Liver (tissue), 9 donors: Measurements from ENCODE around the gene TPRN. TPM values are rescaled to one million over a fixed set of nuclear protein-coding genes. Genes with fewer than 3 reads are reported as not detected.

Experiments used
- DNase-seq: peaks from one replicate; pipeline ENCODE4 v3.0.0-alpha.2; 2017; ENCODE audit warnings: low spot score
- H3K27ac ChIP-seq, 2 donors: one replicate each; pipeline ENCODE4 v1.7.0; 2013; ENCODE audit warnings: inconsistent platforms in 2 of 2, low read length in 2 of 2, control low read depth in 1 of 2, low read depth in 1 of 2, mild to moderate bottlenecking in 1 of 2
- H3K27me3 ChIP-seq, 4 donors: one replicate each; pipeline versions ENCODE4 v1.6.1 to v1.7.0; 2013; ENCODE audit warnings: low read length in 3 of 4, inconsistent platforms in 1 of 4, mild to moderate bottlenecking in 1 of 4, moderate library complexity in 1 of 4; ENCODE audit not compliant: control insufficient read depth in 4 of 4, insufficient read depth in 4 of 4
- H3K36me3 ChIP-seq, 4 donors: one replicate each; pipeline versions ENCODE4 v1.6.1 to v1.7.0; 2013; ENCODE audit warnings: low read length in 3 of 4, mild to moderate bottlenecking in 3 of 4, low read depth in 1 of 4, moderate library complexity in 1 of 4; ENCODE audit not compliant: control insufficient read depth in 4 of 4, insufficient read depth in 3 of 4
- H3K4me1 ChIP-seq, 4 donors: one replicate each; pipeline versions ENCODE4 v1.6.1 to v1.7.0; 2013; ENCODE audit warnings: low read length in 3 of 4, mild to moderate bottlenecking in 3 of 4, moderate library complexity in 1 of 4; ENCODE audit not compliant: control insufficient read depth in 4 of 4, insufficient read depth in 4 of 4
- H3K4me3 ChIP-seq, 3 donors: one replicate each; pipeline versions ENCODE4 v1.6.1 to v1.7.0; 2013; ENCODE audit warnings: low read length in 3 of 3, control low read depth in 1 of 3, low read depth in 1 of 3, mild to moderate bottlenecking in 1 of 3
- H3K9ac ChIP-seq, 2 donors: one replicate each; pipeline ENCODE4 v1.7.0; 2013; ENCODE audit warnings: low read length in 2 of 2, mild to moderate bottlenecking in 2 of 2, moderate library complexity in 2 of 2, control low read depth in 1 of 2, low read depth in 1 of 2
- H3K9me3 ChIP-seq, 4 donors: one replicate each; pipeline versions ENCODE4 v1.6.1 to v1.7.0; 2013; ENCODE audit warnings: low read length in 3 of 4; ENCODE audit not compliant: control insufficient read depth in 4 of 4
- EGR1 ChIP-seq, 2 donors: IDR thresholded peaks; 2 replicates each; pipeline ENCODE4 v1.6.1; 2016 to 2018; ENCODE audit warnings: antibody characterized with exemption in 2 of 2, low read depth in 2 of 2
- FOXA1 ChIP-seq: IDR thresholded peaks from 2 replicates; pipeline ENCODE4 v1.6.1; 2016; ENCODE audit warnings: antibody characterized with exemption
- GABPA ChIP-seq, 2 donors: IDR thresholded peaks in 1 of 2; conservative IDR thresholded peaks in 1 of 2; 2 replicates each; pipeline ENCODE4 v1.6.1; 2016; ENCODE audit warnings: antibody characterized with exemption in 2 of 2, mild to moderate bottlenecking in 1 of 2, moderate library complexity in 1 of 2
- HNF4A ChIP-seq, 2 donors: conservative IDR thresholded peaks; 2 replicates each; pipeline ENCODE4 v1.6.1; 2016; ENCODE audit warnings: antibody characterized with exemption in 2 of 2, mild to moderate bottlenecking in 2 of 2
- HNF4G ChIP-seq: IDR thresholded peaks from 2 replicates; pipeline ENCODE4 v1.6.1; 2016; ENCODE audit warnings: antibody characterized with exemption
- JUND ChIP-seq, 2 donors: IDR thresholded peaks; 2 replicates each; pipeline ENCODE4 v1.6.1; 2016; ENCODE audit warnings: antibody characterized with exemption in 2 of 2
- REST ChIP-seq: IDR thresholded peaks from 2 replicates; pipeline ENCODE4 v1.6.1; 2016; ENCODE audit warnings: antibody characterized with exemption, mild to moderate bottlenecking
- RXRA ChIP-seq, 2 donors: IDR thresholded peaks; 2 replicates each; pipeline ENCODE4 v1.6.1; 2017 to 2018; ENCODE audit warnings: antibody characterized with exemption in 2 of 2, mild to moderate bottlenecking in 1 of 2
- SP1 ChIP-seq: IDR thresholded peaks from 2 replicates; pipeline ENCODE4 v1.6.1; 2018; ENCODE audit warnings: antibody characterized with exemption, mild to moderate bottlenecking
- YY1 ChIP-seq: IDR thresholded peaks from 2 replicates; pipeline ENCODE4 v1.6.1; 2016; ENCODE audit warnings: antibody characterized with exemption, mild to moderate bottlenecking
- WGBS: extraction: QIAGEN DNeasy Blood & Tissue Kit; methylation state at CpG from one replicate; pipeline ENCODE4 v1.1.7; 2013; 5-methylcytosine and 5-hydroxymethylcytosine counted together
- polyA plus RNA-seq, 2 donors: library from polyadenylated mRNA; stranded (reverse) in 1 of 2; unstranded in 1 of 2; fragments of 200-250 nt in 1 of 2; fragments of >200 nt in 1 of 2; fragmentation: Nextera tagmentation in 1 of 2; extraction: Ambion mirVana in 1 of 2; gene quantifications; one replicate each; pipeline versions ENCODE4 v1.2.1 to v1.2.3, GENCODE V29; 2013 to 2015
- total RNA-seq, 2 donors: library from RNA; depleted of rRNA; stranded (reverse); fragments of >200 nt; gene quantifications; one replicate each; pipeline ENCODE4 v1.2.3, GENCODE V29; 2014
- TF ChIP-seq, protein P1 (sequence below): fragments of 150-350 bp; IDR thresholded peaks from 2 replicates; pipeline ENCODE4 v1.5.1; 2017; ENCODE audit warnings: improper control_type of control experiment, low read depth, low read length; ENCODE audit not compliant: missing input control
- TF ChIP-seq, protein P2 (sequence below): IDR thresholded peaks from 2 replicates; pipeline ENCODE4 v1.6.1; 2016; ENCODE audit warnings: antibody characterized with exemption
- TF ChIP-seq, protein P3 (sequence below): IDR thresholded peaks from 2 replicates; pipeline ENCODE4 v1.6.1; 2016; ENCODE audit warnings: antibody characterized with exemption
- donor health status: healthy.
- donor health status: healthy.
- donor health status: healthy.
- donor health status: healthy.
- donor health status: healthy.

Gene TPRN
- total and polyA plus RNA-seq, 4 donors = 5.4 to 20.1 (median 11.1) TPM

DNA sequence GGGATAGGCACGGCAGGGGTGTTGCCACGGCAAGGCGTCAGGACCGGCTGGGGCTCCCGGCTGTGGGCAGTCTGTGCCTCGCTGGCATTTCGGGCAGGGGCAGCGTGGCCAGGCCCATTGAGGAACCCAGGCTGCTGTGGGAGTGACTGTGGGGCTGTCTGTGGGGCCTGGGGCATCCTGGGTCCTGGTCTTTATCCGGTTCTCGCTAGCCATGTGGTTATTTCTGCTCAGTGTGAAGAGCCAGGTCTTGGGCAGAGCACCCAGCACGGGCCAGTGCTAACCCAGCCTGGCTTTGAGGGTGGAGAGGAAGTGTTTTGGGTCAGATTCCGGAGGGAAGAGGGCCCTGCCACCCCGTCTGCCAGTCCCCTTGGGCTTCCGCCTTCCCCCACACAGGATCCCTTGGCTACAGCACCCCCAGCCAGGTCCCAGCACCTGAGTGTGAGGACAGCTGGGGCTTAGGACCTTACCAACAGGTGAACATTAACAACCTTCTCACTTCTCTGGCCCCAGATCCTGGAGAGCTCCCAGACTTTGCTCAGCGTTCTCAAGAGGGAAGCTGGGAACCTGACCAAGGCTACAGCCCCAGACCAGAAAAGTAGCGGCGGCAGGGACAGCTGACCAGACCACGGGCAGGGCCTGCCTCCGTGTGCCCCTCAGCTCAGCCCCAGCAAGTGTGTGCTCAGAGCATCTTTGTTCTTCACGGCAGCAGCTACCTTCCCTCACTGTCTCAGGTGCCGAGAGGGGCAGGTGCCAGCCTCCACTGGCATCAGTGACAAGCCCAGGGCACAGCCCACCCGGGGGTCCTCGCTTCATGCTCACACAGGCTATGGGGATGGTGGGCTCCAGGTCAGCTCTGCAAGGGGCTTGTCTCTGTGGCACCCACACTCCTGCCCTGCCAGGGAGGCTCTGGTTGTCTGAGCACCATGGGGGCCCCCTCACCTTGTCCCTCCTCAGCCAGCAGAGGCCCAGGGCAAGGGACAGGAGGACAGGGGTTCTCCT is 10.9 kb downstream of the TPRN start:
- TF ChIP-seq REST = peak; percentile 80
- TF ChIP-seq, protein P1, sequence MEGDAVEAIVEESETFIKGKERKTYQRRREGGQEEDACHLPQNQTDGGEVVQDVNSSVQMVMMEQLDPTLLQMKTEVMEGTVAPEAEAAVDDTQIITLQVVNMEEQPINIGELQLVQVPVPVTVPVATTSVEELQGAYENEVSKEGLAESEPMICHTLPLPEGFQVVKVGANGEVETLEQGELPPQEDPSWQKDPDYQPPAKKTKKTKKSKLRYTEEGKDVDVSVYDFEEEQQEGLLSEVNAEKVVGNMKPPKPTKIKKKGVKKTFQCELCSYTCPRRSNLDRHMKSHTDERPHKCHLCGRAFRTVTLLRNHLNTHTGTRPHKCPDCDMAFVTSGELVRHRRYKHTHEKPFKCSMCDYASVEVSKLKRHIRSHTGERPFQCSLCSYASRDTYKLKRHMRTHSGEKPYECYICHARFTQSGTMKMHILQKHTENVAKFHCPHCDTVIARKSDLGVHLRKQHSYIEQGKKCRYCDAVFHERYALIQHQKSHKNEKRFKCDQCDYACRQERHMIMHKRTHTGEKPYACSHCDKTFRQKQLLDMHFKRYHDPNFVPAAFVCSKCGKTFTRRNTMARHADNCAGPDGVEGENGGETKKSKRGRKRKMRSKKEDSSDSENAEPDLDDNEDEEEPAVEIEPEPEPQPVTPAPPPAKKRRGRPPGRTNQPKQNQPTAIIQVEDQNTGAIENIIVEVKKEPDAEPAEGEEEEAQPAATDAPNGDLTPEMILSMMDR = no peak
- TF ChIP-seq JUND (IDR thresholded peaks at IDR 0.05) = no peak
- TF ChIP-seq FOXA1 = no peak
- TF ChIP-seq EGR1 (IDR thresholded peaks at IDR 0.05; ENCODE audit: low read depth in 2 of 2) = no peak
- no peak for TF ChIP-seq HNF4A (conservative IDR thresholded peaks at IDR 0.05)
- no peak for TF ChIP-seq HNF4G
- Histone ChIP-seq H3K36me3 (peaks cover 3 to 29% (median 6%) of the 10 kb centered on the region in 4 donors), H3K9me3 (no peaks in the 10 kb centered on the region), H3K27ac (peak overlapping the region; percentile 90 to 92), H3K9ac (peak overlapping the region in 1 of 2 donors; percentile 34), H3K27me3 (no peaks in the 10 kb centered on the region), H3K4me3 (peak overlapping the region; percentile 74 to 92 (median 86)), H3K4me1 (peaks cover 24 to 59% (median 45%) of the 10 kb centered on the region in 4 donors)
- 32% methylated on average over 23 of the region's 23 CpGs for WGBS
- DNase-seq = no peak

DNA sequence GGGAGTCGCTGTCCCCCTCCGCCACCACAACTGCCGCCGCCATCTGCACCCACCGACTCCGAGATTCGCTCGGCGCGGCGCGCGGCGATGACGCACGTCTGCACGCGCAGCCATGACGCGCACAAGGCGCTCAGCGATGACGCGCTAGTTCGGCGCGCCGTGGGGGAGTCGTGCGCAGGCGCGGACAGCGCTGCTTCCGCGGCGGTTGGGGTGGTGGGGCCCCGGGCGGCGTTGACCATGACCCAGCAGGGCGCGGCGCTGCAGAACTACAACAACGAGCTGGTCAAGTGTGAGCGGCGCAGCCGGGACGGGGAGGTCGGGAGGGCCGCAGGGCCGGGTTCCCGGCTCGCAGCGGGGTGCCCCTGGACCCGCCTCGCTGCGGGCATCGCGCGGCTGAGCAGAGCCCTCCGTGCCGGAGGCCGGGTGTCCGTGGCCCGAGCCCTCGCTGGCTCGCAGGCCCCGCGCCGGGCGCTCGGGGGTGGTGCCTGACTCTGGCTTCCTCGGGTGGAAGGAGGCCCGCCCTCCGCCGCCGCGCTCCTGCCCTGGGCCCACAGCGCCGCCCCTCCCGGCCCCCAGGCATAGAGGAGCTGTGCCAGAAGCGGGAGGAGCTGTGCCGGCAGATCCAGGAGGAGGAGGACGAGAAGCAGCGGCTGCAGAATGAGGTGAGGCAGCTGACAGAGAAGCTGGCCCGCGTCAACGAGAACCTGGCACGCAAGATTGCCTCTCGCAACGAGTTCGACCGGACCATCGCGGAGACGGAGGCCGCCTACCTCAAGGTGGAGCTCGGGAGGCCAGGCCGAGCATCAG is 11.8 kb downstream of the TPRN start, which contains the start of the genes ANAPC2 and SSNA1:
Gene ANAPC2 (minus strand): TSS at position 71 of the 807 bp plus-strand sequence. CDS start 28 bp downstream, at position 43.
Gene SSNA1 (plus strand): TSS at position 187 of the 807 bp plus-strand sequence. CDS start 51 bp downstream, at position 238.
- under 1% methylated on average over 98 of the region's 98 CpGs for WGBS
- no peak for TF ChIP-seq REST
- no peak for TF ChIP-seq HNF4A (conservative IDR thresholded peaks at IDR 0.05)
- no peak for TF ChIP-seq YY1
- TF ChIP-seq, protein P2, sequence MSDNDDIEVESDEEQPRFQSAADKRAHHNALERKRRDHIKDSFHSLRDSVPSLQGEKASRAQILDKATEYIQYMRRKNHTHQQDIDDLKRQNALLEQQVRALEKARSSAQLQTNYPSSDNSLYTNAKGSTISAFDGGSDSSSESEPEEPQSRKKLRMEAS = no peak
- TF ChIP-seq GABPA (IDR thresholded peaks at IDR 0.05 in 1 of 2, conservative IDR thresholded peaks at IDR 0.05 in 1 of 2) = peak in 1 of 2 donors; percentile 87
- TF ChIP-seq SP1 = peak; percentile 22
- TF ChIP-seq, protein P3, sequence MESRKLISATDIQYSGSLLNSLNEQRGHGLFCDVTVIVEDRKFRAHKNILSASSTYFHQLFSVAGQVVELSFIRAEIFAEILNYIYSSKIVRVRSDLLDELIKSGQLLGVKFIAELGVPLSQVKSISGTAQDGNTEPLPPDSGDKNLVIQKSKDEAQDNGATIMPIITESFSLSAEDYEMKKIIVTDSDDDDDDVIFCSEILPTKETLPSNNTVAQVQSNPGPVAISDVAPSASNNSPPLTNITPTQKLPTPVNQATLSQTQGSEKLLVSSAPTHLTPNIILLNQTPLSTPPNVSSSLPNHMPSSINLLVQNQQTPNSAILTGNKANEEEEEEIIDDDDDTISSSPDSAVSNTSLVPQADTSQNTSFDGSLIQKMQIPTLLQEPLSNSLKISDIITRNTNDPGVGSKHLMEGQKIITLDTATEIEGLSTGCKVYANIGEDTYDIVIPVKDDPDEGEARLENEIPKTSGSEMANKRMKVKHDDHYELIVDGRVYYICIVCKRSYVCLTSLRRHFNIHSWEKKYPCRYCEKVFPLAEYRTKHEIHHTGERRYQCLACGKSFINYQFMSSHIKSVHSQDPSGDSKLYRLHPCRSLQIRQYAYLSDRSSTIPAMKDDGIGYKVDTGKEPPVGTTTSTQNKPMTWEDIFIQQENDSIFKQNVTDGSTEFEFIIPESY = no peak
- TF ChIP-seq EGR1 (IDR thresholded peaks at IDR 0.05; ENCODE audit: low read depth in 2 of 2) = no peak
- TF ChIP-seq FOXA1 = no peak
- no peak for TF ChIP-seq RXRA (IDR thresholded peaks at IDR 0.05)
- no peak for TF ChIP-seq JUND (IDR thresholded peaks at IDR 0.05)
- no peak for TF ChIP-seq HNF4G

More for the DNA sequence above, 11.8 kb downstream of the TPRN start, which contains the start of the genes ANAPC2 and SSNA1:
- Histone ChIP-seq H3K27me3 (no peaks in the 10 kb centered on the region), H3K4me3 (peak within 1 kb of the TSS; percentile 74 to 92 (median 86)), H3K4me1 (peaks cover 19 to 50% (median 40%) of the 10 kb centered on the region in 4 donors), H3K36me3 (peaks cover 6 to 38% (median 7%) of the 10 kb centered on the region in 4 donors), H3K9ac (peak within 1 kb of the TSS; percentile 64 to 76), H3K9me3 (no peaks in the 10 kb centered on the region), H3K27ac (peak within 1 kb of the TSS; percentile 90 to 92)
- DNase-seq = peak; percentile 95
